ENCODE results near the gene RAE1. TPM values are rescaled to one million over a fixed set of nuclear protein-coding genes. Genes with fewer than 3 reads are reported as not detected.

RAE1 gene
- total RNA-seq, 1 donor from 2014 or later, result 17.6 TPM

- TF ChIP-seq, protein P1, sequence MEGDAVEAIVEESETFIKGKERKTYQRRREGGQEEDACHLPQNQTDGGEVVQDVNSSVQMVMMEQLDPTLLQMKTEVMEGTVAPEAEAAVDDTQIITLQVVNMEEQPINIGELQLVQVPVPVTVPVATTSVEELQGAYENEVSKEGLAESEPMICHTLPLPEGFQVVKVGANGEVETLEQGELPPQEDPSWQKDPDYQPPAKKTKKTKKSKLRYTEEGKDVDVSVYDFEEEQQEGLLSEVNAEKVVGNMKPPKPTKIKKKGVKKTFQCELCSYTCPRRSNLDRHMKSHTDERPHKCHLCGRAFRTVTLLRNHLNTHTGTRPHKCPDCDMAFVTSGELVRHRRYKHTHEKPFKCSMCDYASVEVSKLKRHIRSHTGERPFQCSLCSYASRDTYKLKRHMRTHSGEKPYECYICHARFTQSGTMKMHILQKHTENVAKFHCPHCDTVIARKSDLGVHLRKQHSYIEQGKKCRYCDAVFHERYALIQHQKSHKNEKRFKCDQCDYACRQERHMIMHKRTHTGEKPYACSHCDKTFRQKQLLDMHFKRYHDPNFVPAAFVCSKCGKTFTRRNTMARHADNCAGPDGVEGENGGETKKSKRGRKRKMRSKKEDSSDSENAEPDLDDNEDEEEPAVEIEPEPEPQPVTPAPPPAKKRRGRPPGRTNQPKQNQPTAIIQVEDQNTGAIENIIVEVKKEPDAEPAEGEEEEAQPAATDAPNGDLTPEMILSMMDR (IDR thresholded peaks at IDR 0.05), result peak; percentile 45
- Mint-ChIP-seq H3K36me3 (ENCODE audit: low read depth) (peaks cover 3% of the 10 kb centered on the region), H3K9me3 (ENCODE audit: low read depth) (no peaks in the 10 kb centered on the region), H3K27me3 (ENCODE audit: low read depth) (no peaks in the 10 kb centered on the region), H3K4me1 (ENCODE audit: low read depth) (peaks cover 32% of the 10 kb centered on the region), H3K4me3 (ENCODE audit: unreplicated experiment) (no peak overlapping the region), H3K27ac (ENCODE audit: unreplicated experiment) (no peak overlapping the region)
- DNase-seq (ENCODE audit: low spot score), result peak; percentile 86
These were observed 38.1 kb downstream of the RAE1 start for GRCh38 chr20:57388953-57389694.

DNA sequence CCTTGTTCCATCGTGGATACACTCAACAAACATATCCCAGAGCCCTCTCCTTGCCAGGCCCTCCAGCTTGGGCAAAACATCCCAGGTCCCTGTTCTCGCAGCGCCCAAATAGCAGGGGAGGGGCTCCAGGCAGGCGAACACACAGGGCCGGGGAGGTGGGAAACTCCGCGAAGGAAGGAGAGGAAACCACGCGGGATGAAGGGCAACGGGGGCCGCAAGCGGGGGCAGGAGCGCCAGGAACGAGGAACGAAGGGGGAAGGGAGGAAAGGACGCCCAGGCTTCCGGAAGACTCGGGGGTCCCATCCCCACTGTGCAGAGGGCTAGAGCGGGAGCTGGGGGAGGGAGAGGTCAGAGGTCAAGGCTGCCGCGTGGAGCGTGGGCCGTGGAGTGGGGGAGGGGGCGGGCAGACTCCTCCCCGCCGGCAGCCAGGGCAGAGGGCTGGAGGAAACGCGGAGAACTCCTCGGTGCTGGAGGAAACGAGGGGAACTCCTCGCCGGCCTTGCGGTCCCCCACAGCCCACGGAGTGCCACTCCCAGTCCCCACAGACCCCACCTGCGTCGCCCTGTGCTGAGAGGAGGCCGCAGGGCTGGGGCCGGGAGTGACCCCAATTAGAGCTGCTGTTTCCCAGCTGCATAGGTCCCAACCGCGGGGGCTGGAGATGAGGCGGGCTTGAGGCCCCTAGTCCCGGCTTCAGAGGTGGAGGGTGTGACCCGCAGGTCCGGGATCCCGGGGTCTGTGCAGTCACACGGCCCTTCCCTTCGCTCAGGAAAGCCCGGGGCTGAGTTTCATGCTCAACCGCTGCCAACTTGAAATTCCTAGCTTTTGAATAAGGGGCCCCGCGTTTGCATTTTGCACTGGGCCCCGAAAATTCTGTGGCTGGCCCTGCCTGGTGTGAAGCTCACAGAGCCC, 38.9 kb downstream of the RAE1 start:
- H3K27ac Mint-ChIP-seq (ENCODE audit: unreplicated experiment), result no peak overlapping the region
- H3K27me3 Mint-ChIP-seq (ENCODE audit: low read depth), result no peaks in the 10 kb centered on the region
- peaks cover 33% of the 10 kb centered on the region for H3K4me1 Mint-ChIP-seq (ENCODE audit: low read depth)
- TF ChIP-seq, protein P1 (IDR thresholded peaks at IDR 0.05), result no peak
- no peaks in the 10 kb centered on the region for H3K9me3 Mint-ChIP-seq (ENCODE audit: low read depth)
- H3K4me3 Mint-ChIP-seq (ENCODE audit: unreplicated experiment), result peak overlapping the region; percentile 19
- H3K36me3 Mint-ChIP-seq (ENCODE audit: low read depth), result peaks cover 3% of the 10 kb centered on the region
- DNase-seq (ENCODE audit: low spot score), result peak; percentile 76

DNA sequence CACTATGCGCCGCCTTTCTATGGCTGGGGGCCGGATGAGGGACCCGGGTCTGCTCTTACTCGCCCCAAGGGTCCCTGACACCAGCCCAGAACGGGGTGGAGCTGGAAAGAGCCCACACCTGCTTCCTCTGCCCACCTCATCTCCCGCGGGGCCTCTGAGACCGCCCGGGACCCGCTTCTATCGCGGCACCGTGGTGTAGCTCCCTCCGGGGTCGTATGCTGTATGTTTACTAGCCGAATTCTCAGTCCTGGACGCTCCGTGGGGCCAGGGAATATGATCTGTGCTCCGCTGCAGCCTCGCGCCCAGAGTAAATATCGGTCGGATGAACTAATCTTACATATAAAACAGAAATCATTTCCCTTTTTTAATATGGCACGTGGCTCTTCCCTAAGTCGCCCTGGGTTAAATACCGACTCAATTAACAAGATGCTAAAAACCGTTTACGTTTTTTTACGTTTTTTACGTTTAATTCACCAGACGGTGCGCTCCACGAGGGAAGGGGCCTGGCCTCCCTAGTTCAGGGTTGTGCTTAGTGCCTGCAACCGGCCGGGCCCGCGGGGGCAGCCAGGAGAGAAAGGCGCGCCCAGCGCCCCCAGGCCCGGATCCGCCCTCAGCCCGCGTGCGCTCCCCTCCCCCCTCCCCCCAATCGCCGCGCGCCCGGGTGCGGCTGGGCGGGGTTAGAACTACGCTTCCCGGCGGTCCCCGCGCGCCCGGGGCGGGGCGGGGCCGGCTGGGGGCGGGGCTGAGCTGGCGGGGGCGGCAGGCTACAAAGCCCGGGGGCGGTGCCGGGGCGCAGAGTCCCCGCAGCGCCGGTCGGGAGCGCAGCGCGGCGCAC, 39.8 kb downstream of the RAE1 start, which contains the start of gene RBM38:
RBM38 (plus strand) TSS at position 793 of the 835 bp plus-strand sequence. CDS start 186 bp downstream, outside the sequence.
- Mint-ChIP-seq H3K4me3 (ENCODE audit: unreplicated experiment) (peak within 1 kb of the TSS; percentile 73), H3K36me3 (ENCODE audit: low read depth) (peaks cover 3% of the 10 kb centered on the region), H3K9me3 (ENCODE audit: low read depth) (no peaks in the 10 kb centered on the region), H3K27me3 (ENCODE audit: low read depth) (no peaks in the 10 kb centered on the region), H3K27ac (ENCODE audit: unreplicated experiment) (no peak within 1 kb of the TSS), H3K4me1 (ENCODE audit: low read depth) (peaks cover 39% of the 10 kb centered on the region)
- TF ChIP-seq, protein P1 (IDR thresholded peaks at IDR 0.05), result no peak
- DNase-seq (ENCODE audit: low spot score), result peak; percentile 84

DNA sequence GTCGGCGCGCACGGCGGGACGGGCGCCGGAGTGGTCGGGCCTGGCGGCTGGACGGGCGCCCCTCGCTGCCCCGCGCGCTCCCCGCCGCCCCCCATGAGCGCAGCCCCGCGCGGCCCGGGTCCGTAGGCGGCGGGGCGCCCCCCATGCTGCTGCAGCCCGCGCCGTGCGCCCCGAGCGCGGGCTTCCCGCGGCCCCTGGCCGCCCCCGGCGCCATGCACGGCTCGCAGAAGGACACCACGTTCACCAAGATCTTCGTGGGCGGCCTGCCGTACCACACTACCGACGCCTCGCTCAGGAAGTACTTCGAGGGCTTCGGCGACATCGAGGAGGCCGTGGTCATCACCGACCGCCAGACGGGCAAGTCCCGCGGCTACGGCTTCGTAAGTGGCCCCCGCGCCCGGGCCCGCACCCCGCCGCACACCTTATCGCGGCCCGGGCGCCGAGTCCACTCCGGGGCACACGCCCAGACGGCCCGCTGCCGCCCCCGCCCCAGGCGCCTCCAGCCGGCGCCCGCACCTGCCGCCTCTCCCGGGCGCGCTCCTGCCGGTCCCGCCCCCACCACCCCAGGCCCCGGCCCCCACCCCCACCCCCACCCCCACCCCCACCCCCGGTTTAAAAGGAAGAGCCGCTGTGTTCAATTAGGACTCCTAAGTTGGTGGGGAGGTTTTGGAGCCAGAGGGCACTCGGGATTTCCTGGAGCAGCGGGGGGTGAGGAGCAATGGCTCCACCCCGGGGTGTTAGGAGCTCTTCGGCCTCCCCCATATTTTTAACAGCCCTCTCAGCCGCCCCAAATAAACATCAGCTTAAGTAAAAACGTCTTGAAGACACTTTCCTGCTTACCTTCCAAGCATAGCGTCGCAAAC, 40.6 kb downstream of the RAE1 start:
- Mint-ChIP-seq H3K36me3 (ENCODE audit: low read depth) (peaks cover 4% of the 10 kb centered on the region), H3K4me3 (ENCODE audit: unreplicated experiment) (peak overlapping the region; percentile 73), H3K4me1 (ENCODE audit: low read depth) (peaks cover 42% of the 10 kb centered on the region), H3K27ac (ENCODE audit: unreplicated experiment) (no peak overlapping the region), H3K27me3 (ENCODE audit: low read depth) (no peaks in the 10 kb centered on the region), H3K9me3 (ENCODE audit: low read depth) (no peaks in the 10 kb centered on the region)
- DNase-seq (ENCODE audit: low spot score), result peak; percentile 77
- TF ChIP-seq, protein P1 (IDR thresholded peaks at IDR 0.05), result no peak

Measured in chondrocyte (in vitro differentiated cells).